ENCODE measurements around the gene TBC1D17.

TBC1D17 gene

DNA sequence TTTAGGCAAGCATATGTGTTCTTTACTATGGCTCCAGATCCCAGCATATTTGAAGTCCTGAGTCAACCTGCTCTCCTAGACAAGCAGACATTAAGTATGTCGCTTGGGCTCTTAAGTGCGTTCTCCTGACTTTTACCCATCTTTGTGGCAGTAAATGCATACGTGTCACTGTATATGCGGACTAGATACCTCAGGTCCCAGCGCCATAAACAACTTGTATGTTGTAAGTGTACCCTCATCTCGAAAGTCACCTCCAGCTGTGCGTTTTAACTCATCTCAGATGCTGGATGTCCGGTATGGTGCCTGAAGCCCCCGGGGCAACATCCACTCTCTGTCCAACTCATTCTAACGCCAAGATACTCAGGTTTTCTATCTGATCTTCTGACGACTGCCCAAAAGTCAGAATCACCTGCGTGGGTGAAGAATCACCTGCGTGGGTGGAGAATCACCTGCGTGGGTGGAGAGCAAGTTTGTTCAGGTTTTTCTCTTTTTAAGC, 24.8 kb upstream of the TBC1D17 start:
- peaks cover 13% of the 10 kb centered on the region; the same call in 1 of the 2 replicates for H4K20me1 ChIP-seq (ENCODE audit: control insufficient read depth, insufficient read depth, low read depth, low read length)
- H3K79me2 ChIP-seq (ENCODE audit: control insufficient read depth, low read length) = peaks cover 33% of the 10 kb centered on the region
- peaks cover 42% of the 10 kb centered on the region for H3K36me3 ChIP-seq (ENCODE audit: control insufficient read depth, low read length)
- no peaks in the 10 kb centered on the region for H3K9me3 ChIP-seq (ENCODE audit: control insufficient read depth, insufficient read depth, low read length)
- H3K27me3 ChIP-seq (ENCODE audit: control insufficient read depth, low read length) = no peaks in the 10 kb centered on the region; the same call in 1 of the 2 replicates
- peak overlapping the region; percentile 81 for H3K4me3 ChIP-seq (ENCODE audit: low read length)
- TF ChIP-seq, protein P1, sequence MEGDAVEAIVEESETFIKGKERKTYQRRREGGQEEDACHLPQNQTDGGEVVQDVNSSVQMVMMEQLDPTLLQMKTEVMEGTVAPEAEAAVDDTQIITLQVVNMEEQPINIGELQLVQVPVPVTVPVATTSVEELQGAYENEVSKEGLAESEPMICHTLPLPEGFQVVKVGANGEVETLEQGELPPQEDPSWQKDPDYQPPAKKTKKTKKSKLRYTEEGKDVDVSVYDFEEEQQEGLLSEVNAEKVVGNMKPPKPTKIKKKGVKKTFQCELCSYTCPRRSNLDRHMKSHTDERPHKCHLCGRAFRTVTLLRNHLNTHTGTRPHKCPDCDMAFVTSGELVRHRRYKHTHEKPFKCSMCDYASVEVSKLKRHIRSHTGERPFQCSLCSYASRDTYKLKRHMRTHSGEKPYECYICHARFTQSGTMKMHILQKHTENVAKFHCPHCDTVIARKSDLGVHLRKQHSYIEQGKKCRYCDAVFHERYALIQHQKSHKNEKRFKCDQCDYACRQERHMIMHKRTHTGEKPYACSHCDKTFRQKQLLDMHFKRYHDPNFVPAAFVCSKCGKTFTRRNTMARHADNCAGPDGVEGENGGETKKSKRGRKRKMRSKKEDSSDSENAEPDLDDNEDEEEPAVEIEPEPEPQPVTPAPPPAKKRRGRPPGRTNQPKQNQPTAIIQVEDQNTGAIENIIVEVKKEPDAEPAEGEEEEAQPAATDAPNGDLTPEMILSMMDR (IDR thresholded peaks at IDR 0.05; ENCODE audit: low read depth, low read length, poor library complexity, severe bottlenecking) = no peak
- no peak for TF ChIP-seq EZH2phosphoT487 (IDR thresholded peaks at IDR 0.05; ENCODE audit: borderline replicate concordance, low read length)
- H3K4me2 ChIP-seq (ENCODE audit: low read length) = peak overlapping the region; percentile 99
- peaks cover 8% of the 10 kb centered on the region for H3F3A ChIP-seq (ENCODE audit: control insufficient read depth, insufficient read depth)
- no peak overlapping the region for H3K27ac ChIP-seq (ENCODE audit: low read depth, low read length)
- no peaks in the 10 kb centered on the region for H3K9me2 ChIP-seq (replicated peaks; ENCODE audit: control insufficient read depth, low read length)
- peaks cover 45% of the 10 kb centered on the region for H3K4me1 ChIP-seq (ENCODE audit: control insufficient read depth, low read length)

DNA sequence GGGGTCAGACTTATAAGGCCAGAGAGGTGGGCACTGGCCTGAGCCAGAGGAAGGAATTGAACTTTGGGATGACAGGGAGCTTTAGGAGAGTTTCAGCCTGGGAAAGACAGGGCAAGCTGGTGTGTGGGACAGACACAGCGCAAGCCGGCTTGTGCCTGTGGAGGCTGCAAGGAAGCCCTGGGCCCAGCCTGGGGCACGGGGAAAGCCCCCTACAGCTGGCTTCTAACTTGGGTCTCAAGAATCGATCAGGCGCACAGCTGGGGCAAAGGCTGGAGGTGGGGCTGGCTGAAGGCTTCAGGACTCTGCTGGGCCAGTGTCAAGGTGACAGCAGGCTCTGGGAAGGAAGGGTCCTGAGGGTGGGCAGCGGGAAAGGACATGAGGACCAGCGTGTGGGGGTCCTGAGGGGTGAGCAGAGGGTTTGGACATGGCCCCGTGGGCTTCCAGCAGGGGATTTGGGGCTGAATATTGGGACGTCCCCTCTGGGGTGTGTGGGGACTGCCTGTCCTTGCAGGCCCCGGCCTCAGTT, 23.6 kb upstream of the TBC1D17 start:
- peaks cover 33% of the 10 kb centered on the region for H3K4me1 ChIP-seq (ENCODE audit: control insufficient read depth, low read length)

DNA sequence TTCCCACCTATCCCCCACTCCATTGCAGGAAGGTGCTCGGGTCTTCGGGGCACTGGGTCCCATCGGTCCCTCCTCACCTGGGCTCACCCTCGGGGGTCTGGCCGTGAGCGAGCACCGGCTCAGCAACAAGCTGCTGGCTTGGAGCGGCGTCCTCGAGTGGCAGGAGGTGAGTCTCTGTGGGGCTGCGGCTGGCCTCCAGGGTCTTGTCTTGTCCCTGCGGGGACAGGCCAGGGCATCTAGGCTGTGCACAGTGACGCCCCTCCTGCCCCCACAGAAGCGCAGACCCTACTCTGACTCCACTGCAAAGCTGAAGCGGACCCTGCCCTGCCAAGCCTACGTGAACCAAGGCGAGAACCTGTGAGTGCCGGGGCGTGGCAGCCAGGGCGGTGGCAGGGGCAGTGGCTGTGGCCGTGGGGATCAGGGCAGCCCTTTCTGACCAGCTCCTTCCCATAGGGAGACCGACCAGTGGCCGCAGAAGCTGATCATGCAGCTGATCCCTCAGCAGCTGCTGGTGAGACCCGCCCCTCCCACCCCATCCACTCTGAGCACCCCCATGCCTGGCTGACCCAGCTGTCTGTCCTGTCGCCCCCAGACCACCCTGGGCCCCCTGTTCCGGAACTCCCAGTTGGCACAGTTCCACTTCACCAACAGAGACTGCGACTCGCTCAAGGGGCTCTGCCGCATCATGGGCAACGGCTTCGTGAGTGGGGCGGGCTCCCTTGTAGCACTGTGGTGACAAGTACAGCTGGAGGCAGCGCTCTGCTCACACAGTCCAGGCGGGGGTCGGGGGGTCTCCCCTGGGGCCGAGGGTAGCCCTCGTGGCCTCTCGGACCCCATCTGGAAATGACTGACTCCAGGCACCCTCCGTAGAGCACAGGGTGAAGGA, 22.9 kb upstream of the TBC1D17 start:
- Histone ChIP-seq H3K4me2 (ENCODE audit: low read length) (no peak overlapping the region), H3K27me3 (ENCODE audit: control insufficient read depth, low read length) (no peaks in the 10 kb centered on the region; the same call in 1 of the 2 replicates), H3K9me3 (ENCODE audit: control insufficient read depth, insufficient read depth, low read length) (no peaks in the 10 kb centered on the region), H3K9me2 (replicated peaks; ENCODE audit: control insufficient read depth, low read length) (no peaks in the 10 kb centered on the region), H4K20me1 (ENCODE audit: control insufficient read depth, insufficient read depth, low read depth, low read length) (peaks cover 13% of the 10 kb centered on the region; the same call in 1 of the 2 replicates), H3K4me3 (ENCODE audit: low read length) (no peak overlapping the region), H3K36me3 (ENCODE audit: control insufficient read depth, low read length) (peaks cover 58% of the 10 kb centered on the region), H3K27ac (ENCODE audit: low read depth, low read length) (no peak overlapping the region), H3K4me1 (ENCODE audit: control insufficient read depth, low read length) (peaks cover 30% of the 10 kb centered on the region), H3K79me2 (ENCODE audit: control insufficient read depth, low read length) (peaks cover 33% of the 10 kb centered on the region), H3F3A (ENCODE audit: control insufficient read depth, insufficient read depth) (peaks cover 8% of the 10 kb centered on the region)
- TF ChIP-seq, protein P1 (IDR thresholded peaks at IDR 0.05; ENCODE audit: low read depth, low read length, poor library complexity, severe bottlenecking) = no peak
- no peak for TF ChIP-seq EZH2phosphoT487 (IDR thresholded peaks at IDR 0.05; ENCODE audit: borderline replicate concordance, low read length)

More for the DNA sequence above, 23.6 kb upstream of the TBC1D17 start:
- peak overlapping the region; percentile 99 for H3K4me2 ChIP-seq (ENCODE audit: low read length)
- H3K9me2 ChIP-seq (replicated peaks; ENCODE audit: control insufficient read depth, low read length) = no peaks in the 10 kb centered on the region
- H3K79me2 ChIP-seq (ENCODE audit: control insufficient read depth, low read length) = peaks cover 33% of the 10 kb centered on the region
- TF ChIP-seq EZH2phosphoT487 (IDR thresholded peaks at IDR 0.05; ENCODE audit: borderline replicate concordance, low read length) = no peak
- TF ChIP-seq, protein P1 (IDR thresholded peaks at IDR 0.05; ENCODE audit: low read depth, low read length, poor library complexity, severe bottlenecking) = no peak
- H3K36me3 ChIP-seq (ENCODE audit: control insufficient read depth, low read length) = peaks cover 55% of the 10 kb centered on the region
- H4K20me1 ChIP-seq (ENCODE audit: control insufficient read depth, insufficient read depth, low read depth, low read length) = peaks cover 13% of the 10 kb centered on the region; the same call in 1 of the 2 replicates
- H3K9me3 ChIP-seq (ENCODE audit: control insufficient read depth, insufficient read depth, low read length) = no peaks in the 10 kb centered on the region
- H3K4me3 ChIP-seq (ENCODE audit: low read length) = peak overlapping the region; percentile 17; the same call in 1 of the 2 replicates
- peaks cover 8% of the 10 kb centered on the region for H3F3A ChIP-seq (ENCODE audit: control insufficient read depth, insufficient read depth)
- no peak overlapping the region for H3K27ac ChIP-seq (ENCODE audit: low read depth, low read length)
- H3K27me3 ChIP-seq (ENCODE audit: control insufficient read depth, low read length) = no peaks in the 10 kb centered on the region; the same call in 1 of the 2 replicates
